H1 (cell line): ENCODE data around the gene GPX4. TPM values are rescaled to one million over a fixed set of nuclear protein-coding genes. Genes with fewer than 3 reads are reported as not detected.

Experiments
- CTCF ChIA-PET: fragments of 300-600 bp; sonication (Branson Sonifier 250); formaldehyde crosslinking; loops from one replicate; lab custom pipeline; 2021; ENCODE audit not compliant: partially characterized antibody; lab: Charles Lee
- POLR2A ChIA-PET: fragments of 300-600 bp; sonication (Branson Sonifier 250); formaldehyde crosslinking; loops from one replicate; lab custom pipeline; 2021; ENCODE audit warnings: inconsistent platforms; ENCODE audit not compliant: partially characterized antibody; lab: Charles Lee
- DNase-seq, 2 experiments: peaks; one replicate each; pipeline versions ENCODE4 v3.0.0 to v3.0.0-alpha.2; 2010 to 2022; ENCODE audit warnings: low spot score in 2 of 2, low read depth in 1 of 2, mixed read lengths in 1 of 2
- FAIRE-seq: peaks from 2 replicates; lab custom pipeline; 2011; peaks lifted over from hg19 to GRCh38; lab: Jason Lieb, UNC
- H2AFZ ChIP-seq: 2 replicates; pipeline ENCODE4 v1.8.1; 2012; ENCODE audit warnings: low read length, inconsistent platforms
- H2AK5ac ChIP-seq: 2 replicates; pipeline ENCODE4 v1.6.1; 2013; ENCODE audit warnings: low read depth, low read length
- H2BK120ac ChIP-seq: replicated peaks from 2 replicates; pipeline ENCODE3; 2013; ENCODE audit warnings: low read depth, low read length, inconsistent platforms
- H2BK12ac ChIP-seq: 2 replicates; pipeline ENCODE4 v1.6.1; 2013; ENCODE audit warnings: low read depth, low read length
- H2BK15ac ChIP-seq: 2 replicates; pipeline ENCODE4 v1.6.1; 2013; ENCODE audit warnings: low read length
- H2BK20ac ChIP-seq: 2 replicates; pipeline ENCODE4 v1.6.1; 2013; ENCODE audit warnings: low read length
- H2BK5ac ChIP-seq: 2 replicates; pipeline ENCODE4 v1.6.1; 2013; ENCODE audit warnings: low read depth, low read length
- H3K14ac ChIP-seq: 2 replicates; pipeline ENCODE4 v1.6.1; 2013; ENCODE audit warnings: inconsistent platforms; ENCODE audit not compliant: insufficient read length
- H3K18ac ChIP-seq: 2 replicates; pipeline ENCODE4 v1.6.1; 2013; ENCODE audit warnings: low read length; ENCODE audit errors: extremely low read depth
- H3K23ac ChIP-seq: 2 replicates; pipeline ENCODE4 v1.6.1; 2013; ENCODE audit warnings: inconsistent platforms; ENCODE audit not compliant: insufficient read length
- H3K23me2 ChIP-seq: 2 replicates; pipeline ENCODE4 v1.6.1; 2013; ENCODE audit warnings: low read depth, low read length
- H3K27ac ChIP-seq: 2 replicates; pipeline ENCODE4 v1.6.1; 2011; ENCODE audit warnings: low read depth, low read length, inconsistent platforms
- H3K27me3 ChIP-seq, 4 experiments: replicated peaks in 1 of 4; 1 replicate in 1 of 4; 2 replicates in 3 of 4; pipeline versions ENCODE4 v1.6.1 to v1.8.1; 2011 to 2013; ENCODE audit warnings: low read length in 3 of 4, mild to moderate bottlenecking in 3 of 4, inconsistent platforms in 2 of 4, mixed read lengths in 2 of 4, moderate library complexity in 1 of 4; ENCODE audit not compliant: control insufficient read depth in 3 of 4, insufficient read depth in 3 of 4; ENCODE audit errors: extremely low read depth in 1 of 4
- H3K36me3 ChIP-seq, 4 experiments: 2 replicates each; pipeline versions ENCODE4 v1.6.1 to v1.8.1; 2011 to 2013; ENCODE audit warnings: mild to moderate bottlenecking in 4 of 4, low read length in 3 of 4, moderate library complexity in 2 of 4, control low read depth in 1 of 4, inconsistent platforms in 1 of 4; ENCODE audit not compliant: insufficient read depth in 4 of 4, control insufficient read depth in 2 of 4
- H3K4ac ChIP-seq: replicated peaks from 2 replicates; pipeline ENCODE3; 2013; ENCODE audit warnings: low read length, low read depth, mixed read lengths, inconsistent platforms; ENCODE audit not compliant: insufficient read length
- H3K4me1 ChIP-seq, 4 experiments: replicated peaks in 1 of 4; 1 replicate in 1 of 4; 2 replicates in 3 of 4; pipeline versions ENCODE4 v1.6.1 to v1.8.1; 2011 to 2013; ENCODE audit warnings: low read length in 3 of 4, inconsistent platforms in 2 of 4, mixed read lengths in 1 of 4; ENCODE audit not compliant: insufficient read depth in 4 of 4, control insufficient read depth in 3 of 4
- H3K4me2 ChIP-seq, 2 experiments: 2 replicates each; pipeline versions ENCODE4 v1.6.1 to v1.8.1; 2011 to 2013; ENCODE audit warnings: low read depth in 2 of 2, low read length in 2 of 2, control low read depth in 1 of 2, inconsistent platforms in 1 of 2, mild to moderate bottlenecking in 1 of 2; ENCODE audit not compliant: insufficient read depth in 1 of 2
- H3K4me3 ChIP-seq, 4 experiments: fragments of 200-600, 300-600 bp in 1 of 4; sonication (generic), shearing (Covaris generic), sonication (Bioruptor Twin) in 1 of 4; 2 replicates each; pipeline versions ENCODE4 v1.5.1 to v1.8.1; 2011 to 2016; ENCODE audit warnings: low read length in 4 of 4, low read depth in 3 of 4, control low read depth in 2 of 4, inconsistent platforms in 2 of 4, mild to moderate bottlenecking in 2 of 4, mixed read lengths in 1 of 4, moderate library complexity in 1 of 4; ENCODE audit not compliant: insufficient read depth in 2 of 4; ENCODE audit errors: extremely low read depth in 1 of 4
- H3K56ac ChIP-seq: replicated peaks from 2 replicates; pipeline ENCODE3; 2013; ENCODE audit warnings: low read depth, mild to moderate bottlenecking, mixed read lengths, low read length, inconsistent platforms; ENCODE audit not compliant: insufficient read length
- H3K79me1 ChIP-seq: 2 replicates; pipeline ENCODE4 v1.6.1; 2013; ENCODE audit warnings: low read depth, low read length, control low read depth
- H3K79me2 ChIP-seq, 2 experiments: 2 replicates each; pipeline versions ENCODE4 v1.6.1 to v1.8.1; 2012 to 2013; ENCODE audit warnings: low read length in 2 of 2, mild to moderate bottlenecking in 2 of 2, inconsistent platforms in 1 of 2; ENCODE audit not compliant: insufficient read depth in 2 of 2, control insufficient read depth in 1 of 2
- H3K9ac ChIP-seq, 4 experiments: replicated peaks in 1 of 4; 1 replicate in 1 of 4; 2 replicates in 3 of 4; pipeline versions ENCODE4 v1.6.1 to v1.8.1; 2011 to 2013; ENCODE audit warnings: low read depth in 3 of 4, low read length in 3 of 4, control low read depth in 2 of 4, mild to moderate bottlenecking in 2 of 4, moderate library complexity in 2 of 4, inconsistent platforms in 1 of 4; ENCODE audit errors: extremely low read depth in 1 of 4
- H3K9me3 ChIP-seq, 2 experiments: 2 replicates each; pipeline versions ENCODE4 v1.6.1 to v1.8.1; 2012 to 2013; ENCODE audit warnings: mild to moderate bottlenecking in 2 of 2, moderate library complexity in 2 of 2, control low read depth in 1 of 2, inconsistent platforms in 1 of 2, low read depth in 1 of 2, low read length in 1 of 2, mixed read lengths in 1 of 2; ENCODE audit not compliant: insufficient read depth in 2 of 2
- H4K20me1 ChIP-seq, 2 experiments: replicated peaks in 1 of 2; 2 replicates each; pipeline versions ENCODE3 to v1.8.1; 2011 to 2013; ENCODE audit warnings: inconsistent platforms in 2 of 2, low read length in 2 of 2, mild to moderate bottlenecking in 1 of 2; ENCODE audit not compliant: insufficient read depth in 2 of 2, control insufficient read depth in 1 of 2
- H4K5ac ChIP-seq: 2 replicates; pipeline ENCODE4 v1.6.1; 2013; ENCODE audit warnings: low read length, low read depth, mixed read lengths, inconsistent platforms; ENCODE audit not compliant: insufficient read length
- H4K8ac ChIP-seq: 2 replicates; pipeline ENCODE4 v1.8.0; 2013; ENCODE audit warnings: mild to moderate bottlenecking, moderate library complexity, low read length, inconsistent platforms; ENCODE audit not compliant: insufficient read depth; ENCODE audit errors: extremely low read depth
- H4K91ac ChIP-seq: replicated peaks from 2 replicates; pipeline ENCODE3; 2013; ENCODE audit warnings: low read length, mixed read lengths, inconsistent platforms; ENCODE audit not compliant: insufficient read length
- CHD1 ChIP-seq: IDR thresholded peaks from 2 replicates; pipeline ENCODE4 v1.6.1; 2012; ENCODE audit warnings: low read depth, low read length, improper control_type of control experiment
- CREB1 ChIP-seq: IDR thresholded peaks from 2 replicates; pipeline ENCODE4 v1.6.1; 2012; ENCODE audit warnings: inconsistent platforms
- HDAC6 ChIP-seq: IDR thresholded peaks from one replicate; pipeline ENCODE4 v1.7.1; 2012; ENCODE audit warnings: low read depth, mild to moderate bottlenecking, inconsistent platforms, low read length, moderate library complexity
- NANOG ChIP-seq: IDR thresholded peaks from 2 replicates; pipeline ENCODE4 v1.6.1; 2011; ENCODE audit warnings: low read length, low read depth, mild to moderate bottlenecking, inconsistent platforms; ENCODE audit not compliant: insufficient read depth, poor library complexity, severe bottlenecking
- PHF8 ChIP-seq: fragments of 200-600 bp; sonication (generic); conservative IDR thresholded peaks from 2 replicates; pipeline ENCODE4 v1.7.1; 2012; ENCODE audit warnings: low read depth, mild to moderate bottlenecking, inconsistent platforms, low read length, moderate library complexity
- POU5F1 ChIP-seq: IDR thresholded peaks from 2 replicates; pipeline ENCODE4 v1.6.1; 2011; ENCODE audit warnings: low read depth, mild to moderate bottlenecking, low read length, moderate library complexity
- SUZ12 ChIP-seq: fragments of 200-600 bp; sonication (generic); IDR thresholded peaks from 2 replicates; pipeline ENCODE4 v1.6.1; 2012; ENCODE audit warnings: mild to moderate bottlenecking, inconsistent platforms, low read length, moderate library complexity, mixed read lengths
- TAF7 ChIP-seq: optimal IDR thresholded peaks from 2 replicates; pipeline ENCODE3; 2011; ENCODE audit warnings: low read depth, mild to moderate bottlenecking, inconsistent platforms, low read length, moderate library complexity, borderline replicate concordance
- WGBS, 2 experiments: shearing (Covaris generic) in 1 of 2; methylation state at CpG; one replicate each; pipeline versions ENCODE4 v1.1.6 to v1.1.7; 2013 to 2015; ENCODE audit warnings: low lambda C conversion rate in 2 of 2, mixed read lengths in 2 of 2, inconsistent platforms in 1 of 2, low coverage in 1 of 2, missing lambda C conversion rate in 1 of 2; ENCODE audit not compliant: insufficient replicate concordance in 2 of 2, insufficient coverage in 1 of 2, insufficient read length in 1 of 2; ENCODE audit errors: extremely low coverage in 1 of 2, missing lambda C conversion rate in 1 of 2; 5-methylcytosine and 5-hydroxymethylcytosine counted together
- polyA plus RNA-seq, 7 experiments: library from polyadenylated mRNA; depleted of rRNA in 3 of 7; stranded (reverse) in 5 of 7; unstranded in 2 of 7; fragments of >200 nt in 5 of 7; fragments of 200-250 nt in 2 of 7; gene quantifications; 1 replicate in 5 of 7; 2 replicates in 1 of 7; 4 replicates in 1 of 7; pipeline versions ENCODE4 v1.2.1 to v1.2.3, GENCODE V29; 2011 to 2013; ENCODE audit warnings: missing spikeins in 2 of 7, mixed read lengths in 2 of 7
- total RNA-seq: library from RNA; stranded (reverse); fragmentation: NEBNext Ultra II Directional; extraction: Animal tissue kit (Norgen Biotek cat#: 25700); gene quantifications from 2 replicates; pipeline ENCODE4 v1.2.1, GENCODE V29; 2021

GPX4 gene
- total and polyA plus RNA-seq, 2 of the 8 experiments (the other 6 are each of a cell fraction or from before 2014, with no cell fraction given): 342 to 693 TPM

DNA sequence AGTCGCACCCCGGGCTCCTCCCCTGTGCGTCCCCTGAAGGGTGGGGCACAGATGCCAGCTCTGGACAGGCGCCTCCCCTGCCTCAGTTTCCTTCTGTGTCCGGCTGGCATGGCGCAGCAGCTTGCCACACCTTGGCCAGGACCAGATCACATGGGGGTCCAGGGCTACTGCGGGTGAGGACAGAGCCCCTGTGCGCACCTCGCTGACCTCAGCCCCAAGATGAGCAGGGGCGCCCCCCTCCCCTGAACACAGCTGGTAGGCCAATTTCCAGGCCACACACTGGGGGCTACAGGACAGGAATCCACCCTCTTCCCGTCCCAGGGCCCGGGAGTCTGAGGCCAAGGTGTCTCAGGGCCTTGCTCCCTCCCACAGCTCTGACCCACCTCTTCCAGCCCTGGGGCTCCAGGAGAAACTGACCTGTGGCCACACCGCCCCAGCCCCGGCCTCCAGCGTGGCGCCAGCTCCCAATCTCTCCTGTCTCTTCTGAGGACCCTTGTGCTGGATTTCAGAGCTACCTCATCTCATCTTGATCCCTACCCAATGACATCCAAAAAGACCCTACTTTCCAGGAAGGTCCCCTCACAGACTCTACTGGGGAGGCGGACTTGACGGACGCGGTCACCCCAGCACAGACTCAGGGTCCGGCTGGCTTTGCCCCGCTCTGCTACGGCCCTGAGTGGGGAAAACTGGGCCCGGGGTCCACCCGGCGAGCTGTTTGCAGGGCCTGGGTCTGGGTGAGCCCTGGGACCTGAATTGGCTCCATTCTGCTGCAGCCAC is 42.0 kb downstream of the GPX4 start:
- FAIRE-seq: no peak
- POLR2A ChIA-PET: interaction anchor here (0.8 to 1.3 kb wide), 6 partner anchors 9 to 123 kb away, joined by 3 to 7 read pairs (median 4); partner anchors contain the start of gene CIRBP
- H3K23me2 ChIP-seq: peaks cover 3% of the 10 kb centered on the region; the same call in 1 of the 2 replicates
- H2BK12ac ChIP-seq: peak overlapping the region; percentile 75; the same call in 1 of the 2 replicates
- CTCF ChIA-PET: interaction anchor here (0.6 to 2.5 kb wide), 10 partner anchors 12 to 58 kb away, joined by 3 to 9 read pairs (median 4); no protein-coding TSS in a partner anchor
- 0 out of 2 replicates have a peak, but pooled peaks cover 2% of the 10 kb centered on the region for H3K79me1 ChIP-seq
- H3K27me3 ChIP-seq: no peaks in the 10 kb centered on the region
- peak overlapping the region; percentile 93; the same call in 1 of the 2 replicates for H4K8ac ChIP-seq
- H4K5ac ChIP-seq: no peak overlapping the region
- H3K4me1 ChIP-seq: peaks cover 0 to 15% (median 7%) of the 10 kb centered on the region in 4 experiments; a peak in 5 of 7 replicates
- H3K4ac ChIP-seq: no peak overlapping the region
- H3K9me3 ChIP-seq: no peaks in the 10 kb centered on the region
- peak overlapping the region in 2 of 4 experiments; percentile 20 to 34; a peak in 2 of 7 replicates for H3K9ac ChIP-seq
- H3K4me2 ChIP-seq: no peak overlapping the region
- H2BK20ac ChIP-seq: no peak overlapping the region
- H2BK120ac ChIP-seq: no peak overlapping the region
- TF ChIP-seq PHF8 (no peak), CREB1 (no peak), TAF7 (no peak), HDAC6 (no peak), SUZ12 (no peak), CHD1 (no peak), NANOG (no peak), POU5F1 (no peak)
- H3K27ac ChIP-seq: peak overlapping the region; percentile 56; the same call in 1 of the 2 replicates
- H3K36me3 ChIP-seq: peaks cover 0 to 11% (median 1%) of the 10 kb centered on the region in 4 experiments; a peak in 2 of 8 replicates
- WGBS, 2 experiments: 97% methylated on average over 20 of the region's 26 CpGs; no CpG with 5 or more reads in 1 of the 2 experiments
- H3K79me2 ChIP-seq: no peaks in the 10 kb centered on the region
- no peak overlapping the region for H3K56ac ChIP-seq
- H4K91ac ChIP-seq: peak overlapping the region; percentile 80
- peak overlapping the region; percentile 66 for H2BK5ac ChIP-seq
- H4K20me1 ChIP-seq: peaks cover 0 to 3% of the 10 kb centered on the region in 2 experiments
- H3K23ac ChIP-seq: no peak overlapping the region
- no peak overlapping the region for H2BK15ac ChIP-seq
- no peak overlapping the region; the same call in 1 of the 2 replicates for H3K18ac ChIP-seq
- no peak for DNase-seq
- peak overlapping the region; percentile 65 for H2AK5ac ChIP-seq
- H3K14ac ChIP-seq: no peak overlapping the region
- no peak overlapping the region for H2AFZ ChIP-seq
- no peak overlapping the region for H3K4me3 ChIP-seq
